HG02610 (cell line): Measurements from ENCODE around the gene EIF1AY.
"Not testable (repeated sequence)": the region's sequence is repeated elsewhere in the genome, so short reads cannot be mapped to it uniquely, and the experiment has no call there.

Experiments
- ATAC-seq: cut with Tn5 transposase; IDR thresholded peaks from one replicate; pipeline ENCODE4 v1.9.1; 2021; ENCODE audit warnings: mild to moderate bottlenecking, moderate library complexity; ENCODE audit not compliant: unreplicated experiment

Gene EIF1AY, protein sequence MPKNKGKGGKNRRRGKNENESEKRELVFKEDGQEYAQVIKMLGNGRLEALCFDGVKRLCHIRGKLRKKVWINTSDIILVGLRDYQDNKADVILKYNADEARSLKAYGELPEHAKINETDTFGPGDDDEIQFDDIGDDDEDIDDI

DNA sequence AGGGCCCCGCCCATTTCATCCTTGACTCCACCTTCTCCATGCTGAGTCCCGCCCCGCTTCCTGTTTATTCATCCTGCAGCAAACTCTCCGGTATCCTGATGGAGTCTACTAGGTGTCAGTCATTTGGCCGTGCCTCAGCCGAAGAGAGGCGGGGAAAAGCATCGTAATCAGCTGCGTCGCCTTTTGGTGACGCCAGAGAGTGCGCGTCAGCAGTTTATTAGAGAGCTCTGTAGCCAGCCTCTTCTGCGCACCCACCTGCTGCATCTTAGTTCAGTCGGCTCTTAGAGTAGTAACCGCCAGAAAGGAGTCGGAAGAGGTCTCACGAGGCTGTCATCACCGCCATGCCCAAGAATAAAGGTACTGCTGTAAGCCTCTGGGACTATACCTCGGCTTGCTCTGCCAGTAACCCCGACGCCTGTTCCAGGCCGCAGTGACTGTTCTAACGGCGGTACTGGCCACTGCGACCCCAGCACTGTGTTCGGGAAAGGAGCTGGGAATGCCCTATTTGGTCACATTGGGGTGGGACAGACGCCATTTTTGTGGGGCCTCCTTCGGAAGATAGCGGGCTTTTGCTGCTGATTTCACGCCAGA lies at the start of gene EIF1AY:
TSS of gene EIF1AY (plus strand) at position 246 of the 591 bp plus-strand sequence. CDS start at position 342, 96 bp downstream.
- peak; percentile 95 for ATAC-seq

DNA sequence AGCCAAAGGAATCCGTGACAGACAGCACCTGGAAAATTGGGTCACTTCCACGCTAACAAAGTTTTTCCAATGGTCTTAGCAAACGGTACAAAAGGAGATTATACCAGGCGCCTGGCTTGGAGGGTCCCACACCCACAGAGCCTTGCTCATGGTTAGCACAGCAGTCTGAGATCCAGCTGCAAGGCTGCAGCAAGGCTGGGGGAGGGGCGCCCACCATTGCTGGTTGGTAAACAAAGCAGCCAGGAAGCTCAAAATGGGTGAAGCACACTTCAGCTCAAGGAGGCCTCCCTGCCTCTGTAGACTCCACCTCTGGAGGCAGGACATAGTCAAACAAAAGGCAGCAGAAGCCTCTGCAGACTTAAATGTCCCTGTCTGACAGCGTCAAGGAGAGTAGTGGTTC lies 47.1 kb upstream of the EIF1AY start:
- ATAC-seq: no peak

DNA sequence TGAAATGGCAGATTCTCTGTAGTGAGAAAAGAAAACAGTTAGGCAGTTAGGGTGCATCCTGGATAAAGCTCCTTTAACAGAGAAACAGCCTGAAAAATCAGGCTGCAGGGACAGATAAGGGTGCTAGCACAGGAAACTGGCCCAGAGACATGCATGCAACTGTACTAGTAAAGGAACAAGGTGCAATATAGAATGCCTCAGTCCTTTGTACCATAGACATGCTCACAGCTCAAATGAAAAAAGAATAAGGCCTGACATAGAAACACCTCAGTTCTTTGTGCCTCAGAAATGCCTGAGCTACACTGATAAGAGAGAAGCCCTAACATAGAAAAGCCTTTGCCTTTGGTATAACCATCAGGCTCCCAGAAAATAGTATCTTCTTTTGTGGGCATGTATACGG lies 37.4 kb upstream of the EIF1AY start:
- no peak for ATAC-seq

DNA sequence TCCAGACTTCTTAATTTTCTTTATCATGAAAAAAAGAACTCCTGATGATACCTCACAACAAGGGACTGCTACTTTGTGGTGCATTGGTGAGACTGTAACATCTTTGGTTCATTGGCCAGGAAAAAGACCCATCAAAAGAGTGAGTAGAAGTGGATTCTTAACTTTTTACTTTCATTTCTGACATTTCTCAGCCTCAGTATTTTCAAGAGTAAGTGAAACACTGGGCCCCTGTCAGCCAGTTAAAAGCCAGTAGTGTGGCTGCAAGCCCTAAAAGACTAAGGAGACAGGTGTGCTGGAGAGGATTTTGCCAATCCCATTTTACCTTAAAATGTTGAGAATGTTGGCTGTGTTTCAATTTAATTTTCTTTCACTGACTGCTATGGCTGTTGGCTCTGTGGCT lies 36.6 kb upstream of the EIF1AY start:
- ATAC-seq: peak; percentile 73

DNA sequence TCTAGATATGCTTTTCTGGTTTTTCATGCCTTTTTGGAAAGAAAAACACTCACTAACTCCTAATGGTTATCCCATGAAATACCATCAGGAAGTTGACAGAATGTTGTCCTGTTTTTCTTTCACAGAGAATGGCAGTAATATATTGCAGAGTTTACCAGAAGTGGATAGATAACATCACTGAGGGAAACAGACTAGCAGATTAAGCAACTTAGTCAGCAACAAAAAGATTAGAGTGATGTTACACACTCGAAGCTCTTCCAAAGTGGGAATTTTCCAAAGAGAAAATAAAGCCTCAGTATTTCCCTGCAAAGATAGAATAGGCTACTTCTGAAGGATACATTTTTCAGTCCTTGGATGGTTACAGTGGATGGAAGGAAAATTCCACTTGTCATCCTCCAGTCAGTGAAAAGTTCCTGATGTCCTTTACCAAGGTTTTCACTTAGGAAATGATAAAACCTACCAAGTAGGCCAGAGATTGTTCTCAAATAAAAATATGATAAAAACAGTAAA lies 31.1 kb upstream of the EIF1AY start:
- no peak for ATAC-seq

DNA sequence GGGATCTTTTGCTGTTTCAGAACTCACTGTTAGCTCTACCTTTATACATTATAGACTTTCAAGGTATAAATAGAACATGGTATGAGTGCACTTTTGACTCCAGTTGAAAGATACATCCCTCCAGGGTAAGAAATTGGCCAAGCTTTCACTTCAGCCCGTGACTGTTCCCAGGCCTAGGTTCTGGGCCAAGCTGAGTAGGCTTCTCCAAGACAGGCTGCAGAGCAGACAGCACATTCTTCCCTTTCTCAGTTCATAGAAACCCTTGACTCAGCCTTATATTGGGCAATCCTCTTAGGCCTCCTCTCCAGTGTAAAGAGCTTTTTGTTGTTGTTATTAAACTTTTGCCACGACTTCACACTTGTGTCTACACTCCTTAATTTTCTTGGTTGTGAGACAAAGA lies 29.5 kb upstream of the EIF1AY start:
- no peak for ATAC-seq

DNA sequence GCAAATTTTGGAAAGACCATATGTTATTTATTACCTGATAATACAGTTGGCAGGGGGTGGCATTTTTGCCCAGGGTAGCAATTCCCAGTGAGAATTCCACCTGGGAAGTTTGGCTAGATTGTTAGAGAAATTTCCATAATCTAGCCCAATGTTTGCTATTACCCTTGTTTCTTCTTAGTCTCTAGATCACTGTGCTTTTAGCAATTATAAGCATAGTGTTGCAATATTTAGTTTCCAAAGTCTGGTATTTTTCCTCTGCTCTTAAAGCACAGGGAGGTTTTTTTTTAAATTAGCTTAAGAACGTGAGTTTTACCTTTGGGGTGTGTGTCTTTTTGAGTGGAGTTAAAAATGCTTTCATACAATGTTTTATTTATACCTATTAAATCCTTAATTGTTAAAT lies 26.3 kb upstream of the EIF1AY start:
- ATAC-seq: no peak

DNA sequence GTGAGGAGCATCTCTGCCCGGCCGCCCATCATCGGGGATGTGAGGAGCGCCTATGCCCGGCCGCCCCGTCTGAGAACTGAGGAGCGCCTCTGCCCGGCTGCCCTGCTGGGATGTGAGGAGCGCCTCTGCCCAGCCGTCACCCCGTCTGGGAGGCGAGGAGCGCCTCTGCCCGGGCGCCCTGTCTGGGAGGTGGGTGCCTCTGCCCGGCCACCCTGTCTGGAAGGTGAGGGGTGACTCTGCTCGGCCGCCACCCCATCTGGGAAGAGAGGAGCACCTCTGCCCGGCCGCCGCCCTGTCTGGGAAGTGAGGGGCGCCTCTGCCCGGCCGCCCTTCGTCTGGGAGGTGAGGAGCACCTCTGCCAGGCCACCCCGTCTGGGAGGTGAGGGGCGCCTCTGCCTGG lies 23.7 kb upstream of the EIF1AY start:
- ATAC-seq: no peak

DNA sequence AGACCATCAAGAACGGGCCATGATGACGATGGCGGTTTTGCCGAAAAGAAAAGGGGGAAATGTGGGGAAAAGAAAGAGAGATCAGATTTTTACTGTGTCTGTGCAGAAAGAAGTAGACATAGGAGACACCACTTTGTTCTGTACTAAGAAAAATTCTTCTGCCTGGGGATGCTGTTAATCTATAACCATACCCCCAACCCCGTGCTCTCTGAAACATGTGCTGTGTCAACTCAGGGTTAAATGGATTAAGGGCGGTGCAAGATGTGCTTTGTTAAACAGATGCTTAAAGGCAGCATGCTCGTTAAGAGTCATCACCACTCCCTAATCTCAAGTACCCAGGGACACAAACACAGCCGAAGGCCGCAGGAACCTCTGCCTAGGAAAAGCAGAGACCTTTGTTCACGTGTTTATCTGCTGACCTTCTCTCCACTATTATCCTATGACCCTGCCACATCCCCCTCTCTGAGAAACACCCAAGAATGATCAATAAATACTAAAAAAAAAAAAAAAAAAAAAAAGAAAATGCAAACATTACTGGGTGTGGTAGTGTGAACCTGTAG lies 22.7 kb upstream of the EIF1AY start:
- not testable (repeated sequence) for ATAC-seq

DNA sequence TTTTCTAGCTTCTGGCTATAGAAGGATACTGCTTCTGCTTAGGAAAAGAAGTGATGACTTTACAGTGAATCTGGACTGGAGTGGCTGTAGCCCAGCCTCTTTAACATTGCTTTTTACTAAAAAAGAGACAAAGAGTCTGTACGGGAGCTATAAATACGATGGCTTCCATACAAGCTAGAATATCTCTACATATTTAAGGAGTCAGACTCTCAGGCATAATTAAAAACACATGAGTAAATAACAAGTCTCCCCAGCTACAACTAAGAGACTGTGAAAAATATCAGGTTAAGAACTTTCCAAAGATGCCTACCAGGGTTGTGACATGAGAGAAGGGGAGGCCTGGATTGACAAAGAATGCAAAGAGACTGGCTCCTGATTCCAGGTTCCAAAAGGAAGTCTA lies 19.8 kb upstream of the EIF1AY start:
- no peak for ATAC-seq

DNA sequence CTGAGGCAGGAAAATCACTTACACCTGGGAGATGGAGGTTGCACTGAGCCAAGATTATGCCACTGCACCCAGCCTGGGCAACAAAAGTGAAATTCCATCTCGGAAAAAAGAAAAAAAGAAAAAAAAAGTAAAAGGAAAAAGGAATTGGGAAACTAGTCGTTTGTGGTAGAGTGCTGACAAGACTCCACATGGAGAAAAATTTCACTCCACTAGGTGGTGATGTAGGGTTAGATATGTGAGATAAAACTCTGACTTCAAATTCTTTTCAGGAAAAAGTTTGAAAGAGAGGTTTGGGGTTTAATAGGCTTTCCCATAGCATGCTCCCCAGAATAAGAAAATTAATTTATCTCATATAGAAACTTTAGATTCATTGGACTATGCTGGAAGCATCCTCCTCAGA lies 16.9 kb upstream of the EIF1AY start:
- no peak for ATAC-seq

DNA sequence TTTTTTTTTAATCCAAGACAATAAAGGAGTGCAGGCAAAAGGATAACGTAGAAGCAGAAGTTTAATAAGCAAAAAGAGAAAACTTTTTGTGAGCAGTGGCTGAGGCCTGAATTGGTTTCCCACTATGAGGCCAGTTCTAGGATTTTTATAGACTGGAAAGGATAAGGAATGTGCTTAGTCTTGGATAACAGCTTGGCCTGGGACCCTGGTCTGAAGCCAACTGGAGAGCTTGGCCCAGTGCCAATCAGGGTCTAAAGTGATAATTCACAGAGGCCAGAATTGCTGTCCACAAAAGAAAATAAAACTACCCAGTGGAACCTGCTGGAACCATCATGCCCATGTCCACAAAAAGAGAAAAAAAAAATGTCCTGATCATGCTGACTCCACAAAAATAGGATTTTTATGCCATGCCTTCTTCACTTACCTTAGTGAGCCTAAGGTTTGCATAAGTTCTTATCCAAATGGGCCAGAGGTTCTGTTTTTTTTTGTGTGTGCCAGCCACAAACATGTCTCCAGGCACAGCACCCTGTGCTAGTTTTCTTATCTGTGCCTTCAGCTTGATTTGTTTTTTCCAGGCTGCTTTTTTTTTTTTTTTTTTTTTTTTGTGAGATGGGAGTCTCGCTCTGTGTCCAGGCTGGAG lies 15.6 kb upstream of the EIF1AY start:
- ATAC-seq: no peak

DNA sequence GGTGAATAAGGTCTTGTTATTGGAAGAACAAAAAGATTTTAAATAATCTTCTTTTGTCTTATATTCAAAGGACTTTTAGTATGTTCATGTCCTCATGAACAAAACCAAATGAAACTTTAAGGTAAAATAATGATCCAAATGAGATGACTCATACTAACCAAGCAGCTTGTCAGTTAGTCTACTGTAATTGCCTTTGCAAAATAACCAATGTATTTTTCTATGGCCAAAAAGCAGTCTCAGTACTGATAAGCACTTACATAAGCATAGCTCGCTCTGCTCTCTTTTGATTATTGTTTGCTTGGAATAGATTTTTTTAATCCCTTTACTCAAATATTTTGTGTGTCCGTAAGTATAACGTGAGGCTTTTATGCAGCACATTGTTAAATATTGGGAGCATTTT lies 4.3 kb upstream of the EIF1AY start:
- no peak for ATAC-seq

DNA sequence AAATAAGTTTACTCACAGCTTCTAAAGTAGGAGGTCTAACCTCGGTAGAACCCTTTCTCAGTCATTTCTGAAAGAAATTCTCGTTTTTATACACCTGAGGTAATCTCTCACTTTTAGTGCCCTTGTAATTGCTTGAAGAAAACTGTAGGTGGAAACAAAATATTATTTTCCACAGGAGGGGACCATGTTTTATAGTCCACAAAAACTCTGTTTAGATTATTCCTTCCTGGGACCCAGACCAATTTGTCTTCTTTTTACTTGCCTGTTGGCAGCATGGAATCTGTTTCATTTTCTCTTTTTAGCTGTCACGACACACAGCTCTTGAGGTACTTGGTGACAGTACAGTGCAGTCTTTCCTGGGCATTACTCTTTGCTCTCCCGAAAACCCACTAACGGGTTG lies 930 bp downstream of the EIF1AY start:
- no peak for ATAC-seq

DNA sequence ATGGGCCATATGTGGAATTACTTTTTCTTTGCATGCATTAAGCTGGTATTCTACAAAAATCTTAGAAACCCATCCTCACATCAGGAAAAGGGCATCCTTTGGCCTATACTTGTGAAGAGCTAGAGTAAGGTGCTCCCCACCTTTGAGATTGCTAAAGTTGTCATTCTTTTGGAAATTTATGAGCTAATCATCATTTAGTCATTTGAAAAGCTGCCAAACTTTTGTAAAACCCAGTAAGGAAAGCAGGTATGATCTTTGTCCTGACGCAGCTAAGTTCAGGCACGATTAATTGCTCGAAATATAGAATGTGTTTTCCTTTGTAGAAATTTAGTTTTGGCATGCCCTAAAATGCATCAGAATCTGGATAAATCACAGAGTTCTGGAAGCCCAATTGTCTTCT lies 2.6 kb downstream of the EIF1AY start:
- no peak for ATAC-seq

DNA sequence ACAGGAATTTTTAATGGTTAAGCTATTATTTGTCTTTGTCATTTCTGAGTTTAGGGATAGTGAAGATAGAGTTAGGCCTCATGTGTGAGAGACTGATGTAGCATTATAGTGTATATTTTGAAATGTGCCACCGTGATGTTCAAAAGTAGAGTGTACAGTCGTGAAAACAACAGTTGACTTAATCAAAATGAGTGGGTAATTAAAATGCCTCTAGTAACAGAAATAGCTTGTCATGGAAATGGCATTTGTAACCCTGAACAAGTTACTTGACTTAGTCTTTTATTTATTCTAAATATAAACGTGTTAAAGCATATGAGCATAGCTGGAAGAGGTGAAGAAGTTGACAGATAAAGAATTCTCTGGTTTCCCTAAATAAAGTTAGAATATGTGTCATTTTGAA lies 6.1 kb downstream of the EIF1AY start:
- no peak for ATAC-seq

DNA sequence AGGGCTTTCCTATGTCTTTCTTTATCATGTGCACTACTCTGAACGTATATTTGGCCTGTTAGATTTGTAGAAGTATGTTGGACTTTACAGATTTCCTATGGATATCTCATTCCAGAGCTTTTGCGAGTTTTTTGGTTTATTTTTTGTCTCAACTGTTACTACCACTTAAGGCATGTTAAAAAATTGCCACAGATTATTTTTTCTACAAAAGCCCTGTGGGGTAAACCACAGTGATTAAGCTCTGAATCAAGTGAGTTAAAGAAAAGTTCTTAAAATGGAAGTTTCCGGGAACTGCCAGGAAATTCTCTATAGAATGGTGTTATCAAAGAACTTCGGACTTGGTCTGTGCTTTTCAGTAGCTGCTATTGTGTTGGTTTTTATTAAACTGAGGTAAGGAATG lies 10.6 kb downstream of the EIF1AY start:
- ATAC-seq: no peak
